Astrocyte (in vitro differentiated cells and primary cell): ENCODE data around the gene TOP3B. TPM values are rescaled to one million over a fixed set of nuclear protein-coding genes. Genes with fewer than 3 reads are reported as not detected.
A peak's percentile ranks its signal among the peaks of the same experiment; 100 is the strongest.

Experiments used
- DNase-seq: peaks from one replicate; pipeline ENCODE4 v3.0.0-alpha.2; 2010; ENCODE audit warnings: low read depth
- FAIRE-seq: peaks from 2 replicates; lab custom pipeline; 2011; peaks lifted over from hg19 to GRCh38; lab: Jason Lieb, UNC
- H2AFZ ChIP-seq: 2 replicates; pipeline ENCODE4 v1.6.0; 2012; ENCODE audit warnings: low read depth, low read length, inconsistent platforms
- H3K27ac ChIP-seq: 2 replicates; pipeline ENCODE4 v1.5.1; 2011; ENCODE audit warnings: low read depth, low read length, inconsistent platforms
- H3K27me3 ChIP-seq: 2 replicates; pipeline ENCODE4 v1.6.0; 2011; ENCODE audit warnings: low read length, inconsistent platforms; ENCODE audit not compliant: insufficient read depth
- H3K36me3 ChIP-seq: 2 replicates; pipeline ENCODE4 v1.5.1; 2011; ENCODE audit warnings: low read length, inconsistent platforms; ENCODE audit not compliant: insufficient read depth
- H3K4me1 ChIP-seq: 2 replicates; pipeline ENCODE4 v1.5.1; 2011; ENCODE audit warnings: low read length, inconsistent platforms; ENCODE audit not compliant: insufficient read depth
- H3K4me2 ChIP-seq: 2 replicates; pipeline ENCODE4 v1.6.0; 2012; ENCODE audit warnings: low read length, inconsistent platforms
- H3K4me3 ChIP-seq: 2 replicates; pipeline ENCODE4 v1.5.1; 2011; ENCODE audit warnings: low read depth, mild to moderate bottlenecking, low read length, inconsistent platforms; ENCODE audit not compliant: insufficient read depth
- H3K79me2 ChIP-seq: 2 replicates; pipeline ENCODE4 v1.6.0; 2012; ENCODE audit warnings: mild to moderate bottlenecking, low read length, inconsistent platforms; ENCODE audit not compliant: insufficient read depth
- H3K9ac ChIP-seq: 2 replicates; pipeline ENCODE4 v1.6.0; 2012; ENCODE audit warnings: mild to moderate bottlenecking, low read length, inconsistent platforms
- H3K9me3 ChIP-seq: 2 replicates; pipeline ENCODE4 v1.5.1; 2012; ENCODE audit warnings: low read depth, mild to moderate bottlenecking, low read length, inconsistent platforms; ENCODE audit not compliant: insufficient read depth
- H4K20me1 ChIP-seq: 2 replicates; pipeline ENCODE4 v1.6.0; 2012; ENCODE audit warnings: low read length, inconsistent platforms; ENCODE audit not compliant: insufficient read depth
- H3K27ac Mint-ChIP-seq: one replicate; pipeline ENCODE4 v1.8.0; 2021; ENCODE audit warnings: mild to moderate bottlenecking, mixed read lengths; ENCODE audit not compliant: unreplicated experiment
- H3K27me3 Mint-ChIP-seq: one replicate; pipeline ENCODE4 v1.8.0; 2021; ENCODE audit warnings: low read depth, mixed read lengths; ENCODE audit not compliant: unreplicated experiment
- H3K36me3 Mint-ChIP-seq: one replicate; pipeline ENCODE4 v1.8.0; 2021; ENCODE audit warnings: low read depth, mixed read lengths; ENCODE audit not compliant: unreplicated experiment
- H3K4me1 Mint-ChIP-seq: one replicate; pipeline ENCODE4 v1.8.0; 2021; ENCODE audit warnings: low read depth, mixed read lengths; ENCODE audit not compliant: unreplicated experiment
- H3K4me3 Mint-ChIP-seq: one replicate; pipeline ENCODE4 v1.8.0; 2021; ENCODE audit warnings: mild to moderate bottlenecking, moderate library complexity, mixed read lengths; ENCODE audit not compliant: unreplicated experiment
- H3K9me3 Mint-ChIP-seq: one replicate; pipeline ENCODE4 v1.8.0; 2021; ENCODE audit warnings: mild to moderate bottlenecking, mixed read lengths; ENCODE audit not compliant: unreplicated experiment
- CTCF ChIP-seq: IDR thresholded peaks from 2 replicates; pipeline ENCODE4 v1.5.1; 2011; ENCODE audit warnings: low read depth, mild to moderate bottlenecking, inconsistent platforms, low read length, moderate library complexity; ENCODE audit not compliant: insufficient read depth
- EZH2 ChIP-seq: IDR thresholded peaks from 2 replicates; pipeline ENCODE4 v1.6.1; 2012; ENCODE audit warnings: mild to moderate bottlenecking, low read length, inconsistent platforms; ENCODE audit not compliant: insufficient read depth
- total RNA-seq: library from RNA; stranded (reverse); gene quantifications from 2 replicates; pipeline ENCODE4 v1.2.1, GENCODE V29; 2021

TOP3B gene
- total RNA-seq, 1 donor from 2014 or later = 37.3 TPM

- no peak overlapping the region for H3K4me3 Mint-ChIP-seq
- Histone ChIP-seq H4K20me1 (no peaks in the 10 kb centered on the region), H3K36me3 (no peaks in the 10 kb centered on the region), H3K9ac (no peak overlapping the region), H3K27ac (no peak overlapping the region), H3K79me2 (no peaks in the 10 kb centered on the region), H3K4me3 (no peak overlapping the region), H3K4me1 (no peaks in the 10 kb centered on the region), H3K9me3 (no peaks in the 10 kb centered on the region), H3K27me3 (peaks cover 14% of the 10 kb centered on the region), H2AFZ (no peak overlapping the region), H3K4me2 (no peak overlapping the region)
- no peaks in the 10 kb centered on the region for H3K4me1 Mint-ChIP-seq
- H3K27ac Mint-ChIP-seq = no peak overlapping the region
- peaks cover 62% of the 10 kb centered on the region for H3K27me3 Mint-ChIP-seq
- FAIRE-seq (no peak), DNase-seq (no peak)
- no peaks in the 10 kb centered on the region for H3K9me3 Mint-ChIP-seq
- no peak for TF ChIP-seq EZH2
- TF ChIP-seq CTCF = no peak
- peaks cover 3% of the 10 kb centered on the region for H3K36me3 Mint-ChIP-seq
These were observed 8.1 kb upstream of the TOP3B start for GRCh38 chr22:21990445-21991303.

- no peak overlapping the region for H3K27ac ChIP-seq
- no peak overlapping the region for H3K4me2 ChIP-seq
- Mint-ChIP-seq H3K4me3 (no peak overlapping the region), H3K4me1 (no peaks in the 10 kb centered on the region), H3K27me3 (peaks cover 47% of the 10 kb centered on the region), H3K9me3 (no peaks in the 10 kb centered on the region), H3K36me3 (peaks cover 3% of the 10 kb centered on the region), H3K27ac (no peak overlapping the region)
- DNase-seq = no peak
- H3K36me3 ChIP-seq = no peaks in the 10 kb centered on the region
- peaks cover 14% of the 10 kb centered on the region for H3K27me3 ChIP-seq
- no peak for TF ChIP-seq CTCF
- TF ChIP-seq EZH2 = no peak
- no peaks in the 10 kb centered on the region for H3K79me2 ChIP-seq
- FAIRE-seq = no peak
- no peak overlapping the region for H3K9ac ChIP-seq
- no peaks in the 10 kb centered on the region for H3K4me1 ChIP-seq
- no peaks in the 10 kb centered on the region for H4K20me1 ChIP-seq
- peak overlapping the region; percentile 1 for H2AFZ ChIP-seq
- H3K9me3 ChIP-seq = no peaks in the 10 kb centered on the region
- no peak overlapping the region for H3K4me3 ChIP-seq
These were observed 6.5 kb upstream of the TOP3B start for GRCh38 chr22:21989049-21989448.

GRCh38 chr22:21985214-21985613 lies 2.6 kb upstream of the TOP3B start:
- Histone ChIP-seq H3K4me3 (no peak overlapping the region), H3K36me3 (no peaks in the 10 kb centered on the region), H3K79me2 (peaks cover 23% of the 10 kb centered on the region), H2AFZ (no peak overlapping the region), H3K27me3 (peaks cover 11% of the 10 kb centered on the region), H3K4me1 (peaks cover 7% of the 10 kb centered on the region), H4K20me1 (peaks cover 9% of the 10 kb centered on the region), H3K4me2 (no peak overlapping the region), H3K9me3 (no peaks in the 10 kb centered on the region), H3K9ac (no peak overlapping the region), H3K27ac (no peak overlapping the region)
- TF ChIP-seq EZH2 (no peak), CTCF (no peak)
- Mint-ChIP-seq H3K4me3 (no peak overlapping the region), H3K36me3 (peaks cover 3% of the 10 kb centered on the region), H3K27me3 (peaks cover 19% of the 10 kb centered on the region), H3K9me3 (no peaks in the 10 kb centered on the region), H3K4me1 (peaks cover 4% of the 10 kb centered on the region), H3K27ac (no peak overlapping the region)
- FAIRE-seq = no peak
- DNase-seq = no peak
